Measurements from ENCODE around the gene GPHB5.

DNA sequence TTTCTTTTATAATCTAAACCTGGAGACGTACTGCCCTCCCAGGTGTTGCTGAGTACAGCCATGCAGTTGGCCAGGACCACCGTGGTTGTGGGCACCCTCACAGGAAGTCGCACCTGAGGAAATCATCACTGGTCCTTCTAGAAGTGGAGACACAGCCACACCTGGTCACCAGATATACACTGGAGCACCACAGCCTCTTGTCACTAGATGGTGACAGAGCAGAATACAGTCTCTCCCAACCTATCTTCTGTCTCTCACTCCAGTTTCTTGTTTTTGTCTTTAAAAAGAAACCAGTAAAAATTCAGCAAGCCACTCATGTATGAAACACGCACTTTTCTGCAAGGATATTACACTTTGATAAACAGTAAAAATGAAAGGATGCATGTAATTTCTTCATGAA lies 43.1 kb upstream of the GPHB5 start:
- TF ChIP-seq EZH2phosphoT487 (IDR thresholded peaks at IDR 0.05; ENCODE audit: insufficient read depth, low read depth) (no peak), EZH2 (IDR thresholded peaks at IDR 0.05; ENCODE audit: insufficient read depth, poor library complexity, severe bottlenecking) (no peak)

Measured in GM23248 (cell line).